Measurements from ENCODE around the gene RNF11.

The RNF11 gene

GRCh38 chr1:51290489-51290847 lies 54.4 kb downstream of the RNF11 start:
- H3F3A ChIP-seq (ENCODE audit: insufficient read depth), result no peaks in the 10 kb centered on the region
- TF ChIP-seq EZH2phosphoT487 (conservative IDR thresholded peaks at IDR 0.05; ENCODE audit: low read length) (no peak), CTCF (IDR thresholded peaks at IDR 0.05; ENCODE audit: insufficient read depth, low read length, poor library complexity, severe bottlenecking) (no peak)
- no peak overlapping the region for H3K4me2 ChIP-seq (ENCODE audit: low read depth, low read length, poor library complexity, severe bottlenecking)
- H2AFZ ChIP-seq (ENCODE audit: low read depth, low read length, severe bottlenecking), result no peak overlapping the region
- no peak overlapping the region for H3K4me3 ChIP-seq (ENCODE audit: insufficient read depth, low read length, poor library complexity, severe bottlenecking)
- no peak overlapping the region for H3K9ac ChIP-seq (ENCODE audit: low read length)
- no peaks in the 10 kb centered on the region for H3K79me2 ChIP-seq (ENCODE audit: insufficient read depth, low read length)
- H3K36me3 ChIP-seq (ENCODE audit: low read length), result no peaks in the 10 kb centered on the region
- no peaks in the 10 kb centered on the region for H3K27me3 ChIP-seq (ENCODE audit: low read length)
- H4K20me1 ChIP-seq (ENCODE audit: low read depth, low read length), result no peaks in the 10 kb centered on the region
- no peaks in the 10 kb centered on the region for H3K9me2 ChIP-seq (replicated peaks; ENCODE audit: insufficient read depth, low read length)
- H3K9me3 ChIP-seq (ENCODE audit: insufficient read depth, low read length), result no peaks in the 10 kb centered on the region
- H3K27ac ChIP-seq (ENCODE audit: low read depth, low read length), result no peak overlapping the region

DNA sequence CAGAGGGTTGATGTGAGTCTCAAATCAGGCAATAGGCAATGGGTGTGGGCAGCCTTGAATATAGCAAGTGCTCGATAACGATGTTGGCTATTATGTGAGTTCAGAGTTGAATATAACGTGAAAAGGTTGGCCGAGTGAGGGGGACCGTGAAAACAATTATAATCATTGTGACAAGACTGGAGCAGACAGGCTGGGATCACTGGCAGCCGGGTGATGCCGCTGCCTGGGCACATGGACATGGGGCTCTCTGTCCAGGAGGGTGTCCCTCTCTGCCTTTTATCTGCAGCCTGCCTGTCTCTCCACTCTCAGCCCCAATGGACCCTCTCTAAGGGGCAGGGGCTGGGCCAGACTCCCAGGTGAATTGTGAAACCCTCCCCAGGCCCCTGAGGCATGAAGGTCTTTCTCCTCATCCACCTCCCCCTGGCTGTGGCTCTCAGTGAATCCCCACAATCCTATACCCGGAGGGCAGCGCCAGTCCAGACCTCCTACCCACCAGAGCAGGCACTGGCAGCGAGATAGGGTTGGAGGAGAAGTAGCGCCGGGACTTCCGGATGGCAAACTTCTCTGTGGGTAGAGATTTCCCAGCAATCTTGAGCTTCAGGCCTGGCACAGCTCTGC lies 57.9 kb downstream of the RNF11 start:
- no peaks in the 10 kb centered on the region for H3F3A ChIP-seq (ENCODE audit: insufficient read depth)
- H3K9me2 ChIP-seq (replicated peaks; ENCODE audit: insufficient read depth, low read length), result no peaks in the 10 kb centered on the region
- no peak overlapping the region for H3K27ac ChIP-seq (ENCODE audit: low read depth, low read length)
- no peak overlapping the region for H2AFZ ChIP-seq (ENCODE audit: low read depth, low read length, severe bottlenecking)
- TF ChIP-seq EZH2phosphoT487 (conservative IDR thresholded peaks at IDR 0.05; ENCODE audit: low read length) (no peak), CTCF (IDR thresholded peaks at IDR 0.05; ENCODE audit: insufficient read depth, low read length, poor library complexity, severe bottlenecking) (no peak)
- H3K9ac ChIP-seq (ENCODE audit: low read length), result no peak overlapping the region
- no peaks in the 10 kb centered on the region for H4K20me1 ChIP-seq (ENCODE audit: low read depth, low read length)
- H3K27me3 ChIP-seq (ENCODE audit: low read length), result no peaks in the 10 kb centered on the region
- H3K4me3 ChIP-seq (ENCODE audit: insufficient read depth, low read length, poor library complexity, severe bottlenecking), result no peak overlapping the region
- no peak overlapping the region for H3K4me2 ChIP-seq (ENCODE audit: low read depth, low read length, poor library complexity, severe bottlenecking)
- H3K79me2 ChIP-seq (ENCODE audit: insufficient read depth, low read length), result no peaks in the 10 kb centered on the region
- H3K36me3 ChIP-seq (ENCODE audit: low read length), result no peaks in the 10 kb centered on the region
- no peaks in the 10 kb centered on the region for H3K9me3 ChIP-seq (ENCODE audit: insufficient read depth, low read length)

- Histone ChIP-seq H3K4me3 (ENCODE audit: insufficient read depth, low read length, poor library complexity, severe bottlenecking) (no peak overlapping the region), H4K20me1 (ENCODE audit: low read depth, low read length) (no peaks in the 10 kb centered on the region), H3F3A (ENCODE audit: insufficient read depth) (no peaks in the 10 kb centered on the region), H3K9me2 (replicated peaks; ENCODE audit: insufficient read depth, low read length) (no peaks in the 10 kb centered on the region), H3K4me2 (ENCODE audit: low read depth, low read length, poor library complexity, severe bottlenecking) (no peak overlapping the region), H3K27me3 (ENCODE audit: low read length) (no peaks in the 10 kb centered on the region), H3K27ac (ENCODE audit: low read depth, low read length) (no peak overlapping the region), H3K9me3 (ENCODE audit: insufficient read depth, low read length) (no peaks in the 10 kb centered on the region), H2AFZ (ENCODE audit: low read depth, low read length, severe bottlenecking) (no peak overlapping the region), H3K36me3 (ENCODE audit: low read length) (no peaks in the 10 kb centered on the region), H3K79me2 (ENCODE audit: insufficient read depth, low read length) (no peaks in the 10 kb centered on the region), H3K9ac (ENCODE audit: low read length) (no peak overlapping the region)
- TF ChIP-seq EZH2phosphoT487 (conservative IDR thresholded peaks at IDR 0.05; ENCODE audit: low read length) (no peak), CTCF (IDR thresholded peaks at IDR 0.05; ENCODE audit: insufficient read depth, low read length, poor library complexity, severe bottlenecking) (no peak)
Observed at GRCh38 chr1:51294566-51295184, 58.6 kb downstream of the RNF11 start.
